Panc1 (cell line): ENCODE data around the gene AGXT2.

ENCODE experiments used
- CTCF ChIP-seq: fragments of 450-650 bp; IDR thresholded peaks from 2 replicates; pipeline ENCODE4 v1.5.1; 2017; ENCODE audit warnings: mild to moderate bottlenecking
- REST ChIP-seq, 2 experiments: IDR thresholded peaks; 2 replicates each; pipeline ENCODE4 v1.6.1; 2011 to 2012; ENCODE audit warnings: low read depth in 2 of 2, control low read depth in 1 of 2, low read length in 1 of 2, mild to moderate bottlenecking in 1 of 2, moderate library complexity in 1 of 2; ENCODE audit not compliant: insufficient read depth in 1 of 2

DNA sequence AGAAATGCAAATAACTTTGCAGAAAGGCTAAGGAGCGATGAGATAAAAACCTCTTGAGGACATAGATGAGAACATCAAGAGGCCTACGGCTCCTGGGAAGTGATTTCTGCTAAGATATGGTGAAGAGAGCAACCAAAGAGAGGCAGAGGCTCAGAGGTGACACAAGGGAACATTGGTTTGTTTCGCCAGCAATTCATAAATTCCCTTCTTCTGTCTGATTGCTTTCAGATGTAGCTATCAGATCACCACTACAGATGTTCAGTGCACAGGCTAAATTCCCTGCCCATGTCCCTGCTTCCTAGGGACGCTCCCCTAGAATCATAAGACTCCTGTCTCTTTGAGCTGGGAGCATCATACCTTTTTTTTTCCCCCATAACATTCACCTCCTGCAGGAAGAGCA, 11.2 kb downstream of the AGXT2 start:
- TF ChIP-seq REST (IDR thresholded peaks at IDR 0.05; ENCODE audit: insufficient read depth in 1 of 2, low read depth in 2 of 2, low read length in 1 of 2) (no peak), CTCF (no peak)
